ENCODE results near the gene TOP3A. TPM values are rescaled to one million over a fixed set of nuclear protein-coding genes. Genes with fewer than 3 reads are reported as not detected.
A peak's percentile ranks its signal among the peaks of the same experiment; 100 is the strongest.

Gene TOP3A
- polyA plus RNA-seq, 1 donor (not counting 4 experiments of a cell fraction or from before 2014, with no cell fraction given): 11.6 TPM

- peaks cover 22 to 30% of the 10 kb centered on the region in 2 experiments for H3K36me3 ChIP-seq (ENCODE audit: control insufficient read depth in 2 of 2, extremely low read depth in 1 of 2, insufficient read depth in 2 of 2, low read length in 2 of 2)
- H3K9me1 ChIP-seq (ENCODE audit: control insufficient read depth, extremely low read depth, insufficient read depth, low read length): peaks cover 7% of the 10 kb centered on the region
- peak within 1 kb of the TSS; percentile 93 for H3K9ac ChIP-seq (ENCODE audit: control insufficient read depth, extremely low read depth, insufficient read depth, low read length)
- H2AFZ ChIP-seq (ENCODE audit: control insufficient read depth, low read length): peak within 1 kb of the TSS; percentile 88
- H3K4me2 ChIP-seq (ENCODE audit: control insufficient read depth, extremely low read depth, insufficient read depth, low read depth, low read length): peak within 1 kb of the TSS; percentile 99
- H3K27me3 ChIP-seq (ENCODE audit: control insufficient read depth, extremely low read depth, insufficient read depth, low read length): no peaks in the 10 kb centered on the region
- peaks cover 44% of the 10 kb centered on the region for H3K79me2 ChIP-seq (ENCODE audit: control insufficient read depth, insufficient read depth, low read length)
- FAIRE-seq: peak; percentile 26
- peaks cover 12% of the 10 kb centered on the region for H4K20me1 ChIP-seq (ENCODE audit: control insufficient read depth, extremely low read depth, insufficient read depth, low read length)
- H3K4me3 ChIP-seq (ENCODE audit: control insufficient read depth in 2 of 3, extremely low read depth in 1 of 3, insufficient read depth in 2 of 3, low read depth in 1 of 3, low read length in 3 of 3): peak within 1 kb of the TSS; percentile 75 to 97 (median 90)
- peak; percentile 73 for DNase-seq (ENCODE audit: low read depth, low spot score)
- peaks cover 33% of the 10 kb centered on the region for H3K4me1 ChIP-seq (ENCODE audit: control insufficient read depth, extremely low read depth, insufficient read depth, low read length)
- TF ChIP-seq, protein P1, sequence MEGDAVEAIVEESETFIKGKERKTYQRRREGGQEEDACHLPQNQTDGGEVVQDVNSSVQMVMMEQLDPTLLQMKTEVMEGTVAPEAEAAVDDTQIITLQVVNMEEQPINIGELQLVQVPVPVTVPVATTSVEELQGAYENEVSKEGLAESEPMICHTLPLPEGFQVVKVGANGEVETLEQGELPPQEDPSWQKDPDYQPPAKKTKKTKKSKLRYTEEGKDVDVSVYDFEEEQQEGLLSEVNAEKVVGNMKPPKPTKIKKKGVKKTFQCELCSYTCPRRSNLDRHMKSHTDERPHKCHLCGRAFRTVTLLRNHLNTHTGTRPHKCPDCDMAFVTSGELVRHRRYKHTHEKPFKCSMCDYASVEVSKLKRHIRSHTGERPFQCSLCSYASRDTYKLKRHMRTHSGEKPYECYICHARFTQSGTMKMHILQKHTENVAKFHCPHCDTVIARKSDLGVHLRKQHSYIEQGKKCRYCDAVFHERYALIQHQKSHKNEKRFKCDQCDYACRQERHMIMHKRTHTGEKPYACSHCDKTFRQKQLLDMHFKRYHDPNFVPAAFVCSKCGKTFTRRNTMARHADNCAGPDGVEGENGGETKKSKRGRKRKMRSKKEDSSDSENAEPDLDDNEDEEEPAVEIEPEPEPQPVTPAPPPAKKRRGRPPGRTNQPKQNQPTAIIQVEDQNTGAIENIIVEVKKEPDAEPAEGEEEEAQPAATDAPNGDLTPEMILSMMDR (optimal IDR thresholded peaks at IDR 0.05 in 1 of 3, IDR thresholded peaks at IDR 0.05 in 1 of 3, conservative IDR thresholded peaks at IDR 0.05 in 1 of 3; ENCODE audit: extremely low read depth in 1 of 3, insufficient read depth in 2 of 3, low read length in 3 of 3): no peak
- no peak for TF ChIP-seq EZH2 (IDR thresholded peaks at IDR 0.05; ENCODE audit: low read length)
- peak within 1 kb of the TSS; percentile 92 for H3K27ac ChIP-seq (ENCODE audit: control insufficient read depth, insufficient read depth, low read length)
- dilution Hi-C loops (cut with MboI; ENCODE audit: extremely low pct_ligation_motif_present, low sequenced_read_pairs): no loop called here
- H3K9me3 ChIP-seq (ENCODE audit: control insufficient read depth, low read depth, low read length): no peaks in the 10 kb centered on the region
Measured at GRCh38 chr17:18260332-18261145, 54.3 kb downstream of the TOP3A start, which contains the start of gene MIEF2. Gene MIEF2, plus strand, starts transcription at chr17:18260662. Its CDS starts 2,059 bp downstream, at chr17:18262721.

GRCh38 chr17:18259621-18260331, 55.0 kb downstream of the TOP3A start:
- H3K4me1 ChIP-seq (ENCODE audit: control insufficient read depth, extremely low read depth, insufficient read depth, low read length): peaks cover 33% of the 10 kb centered on the region
- DNase-seq (ENCODE audit: low read depth, low spot score): no peak
- no peaks in the 10 kb centered on the region for H3K9me3 ChIP-seq (ENCODE audit: control insufficient read depth, low read depth, low read length)
- FAIRE-seq: peak; percentile 87
- peak overlapping the region; percentile 99 for H3K4me2 ChIP-seq (ENCODE audit: control insufficient read depth, extremely low read depth, insufficient read depth, low read depth, low read length)
- H3K9ac ChIP-seq (ENCODE audit: control insufficient read depth, extremely low read depth, insufficient read depth, low read length): peak overlapping the region; percentile 93
- TF ChIP-seq, protein P1 (optimal IDR thresholded peaks at IDR 0.05 in 1 of 3, IDR thresholded peaks at IDR 0.05 in 1 of 3, conservative IDR thresholded peaks at IDR 0.05 in 1 of 3; ENCODE audit: extremely low read depth in 1 of 3, insufficient read depth in 2 of 3, low read length in 3 of 3): no peak
- TF ChIP-seq EZH2 (IDR thresholded peaks at IDR 0.05; ENCODE audit: low read length): no peak
- dilution Hi-C loops (cut with MboI; ENCODE audit: extremely low pct_ligation_motif_present, low sequenced_read_pairs): no loop called here
- peaks cover 52% of the 10 kb centered on the region for H3K79me2 ChIP-seq (ENCODE audit: control insufficient read depth, insufficient read depth, low read length)
- no peaks in the 10 kb centered on the region for H3K27me3 ChIP-seq (ENCODE audit: control insufficient read depth, extremely low read depth, insufficient read depth, low read length)
- H4K20me1 ChIP-seq (ENCODE audit: control insufficient read depth, extremely low read depth, insufficient read depth, low read length): peaks cover 12% of the 10 kb centered on the region
- peak overlapping the region; percentile 75 for H2AFZ ChIP-seq (ENCODE audit: control insufficient read depth, low read length)
- H3K9me1 ChIP-seq (ENCODE audit: control insufficient read depth, extremely low read depth, insufficient read depth, low read length): peaks cover 7% of the 10 kb centered on the region
- peak overlapping the region; percentile 92 for H3K27ac ChIP-seq (ENCODE audit: control insufficient read depth, insufficient read depth, low read length)
- H3K4me3 ChIP-seq (ENCODE audit: control insufficient read depth in 2 of 3, extremely low read depth in 1 of 3, insufficient read depth in 2 of 3, low read depth in 1 of 3, low read length in 3 of 3): peak overlapping the region; percentile 75 to 97 (median 90)
- peaks cover 27 to 32% of the 10 kb centered on the region in 2 experiments for H3K36me3 ChIP-seq (ENCODE audit: control insufficient read depth in 2 of 2, extremely low read depth in 1 of 2, insufficient read depth in 2 of 2, low read length in 2 of 2)

Data from keratinocyte (primary cell).